ENCODE data around the gene TEX22.

TEX22 gene

DNA sequence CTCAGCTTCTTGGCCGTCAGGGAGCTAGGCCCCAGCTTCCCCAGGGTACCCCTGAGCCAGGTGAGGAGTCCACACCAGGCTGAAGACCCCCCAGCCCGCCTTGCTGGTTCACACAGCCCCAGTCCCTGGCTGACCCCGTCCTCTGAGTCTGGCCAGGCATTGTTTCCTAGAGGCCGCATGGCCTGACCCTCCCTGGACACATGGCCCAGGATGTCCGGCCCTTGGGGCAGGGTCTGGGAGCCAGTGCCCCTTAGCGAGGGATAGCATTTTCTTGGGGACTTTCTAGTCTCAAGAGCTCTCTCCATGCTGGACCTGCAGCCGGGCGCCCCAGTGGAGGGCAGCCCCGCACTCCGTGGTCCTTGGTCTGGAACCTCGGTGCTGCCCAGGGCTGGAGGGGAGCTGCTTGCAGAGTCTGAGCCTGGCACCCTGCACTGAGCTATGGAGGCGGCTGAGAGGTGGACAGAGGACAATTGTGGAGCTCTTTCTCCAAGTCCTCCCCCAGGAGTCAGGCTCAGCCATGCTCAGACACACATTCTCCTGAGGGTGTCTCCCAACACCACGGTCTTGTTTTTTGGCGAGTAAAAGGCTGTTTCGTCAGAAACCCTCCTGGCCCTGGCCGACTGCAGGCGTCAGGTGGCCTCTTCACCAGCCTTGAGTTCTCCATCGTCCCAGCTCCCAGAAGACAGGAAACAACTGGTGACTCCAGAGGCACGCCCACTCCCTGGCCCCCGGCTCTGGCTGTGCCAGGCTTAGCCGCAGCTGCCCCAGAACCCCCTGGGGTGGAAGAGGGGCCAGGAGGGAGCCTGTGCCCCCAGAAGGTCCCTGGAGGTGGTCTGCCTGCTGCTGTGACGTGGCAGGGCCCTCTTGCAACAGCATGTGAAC, 58.6 kb downstream of the TEX22 start:
- H3K27ac Mint-ChIP-seq, result no peak overlapping the region
- peaks cover 17% of the 10 kb centered on the region for H3K4me1 Mint-ChIP-seq
- DNase-seq, result no peak
- no peaks in the 10 kb centered on the region for H3K9me3 Mint-ChIP-seq
- no peak for ATAC-seq
- H3K27me3 Mint-ChIP-seq, result no peaks in the 10 kb centered on the region
- H3K4me3 Mint-ChIP-seq, result no peak overlapping the region

GRCh38 chr14:105458010-105458409, 59.7 kb downstream of the TEX22 start:
- ATAC-seq, result peak; percentile 14

DNA sequence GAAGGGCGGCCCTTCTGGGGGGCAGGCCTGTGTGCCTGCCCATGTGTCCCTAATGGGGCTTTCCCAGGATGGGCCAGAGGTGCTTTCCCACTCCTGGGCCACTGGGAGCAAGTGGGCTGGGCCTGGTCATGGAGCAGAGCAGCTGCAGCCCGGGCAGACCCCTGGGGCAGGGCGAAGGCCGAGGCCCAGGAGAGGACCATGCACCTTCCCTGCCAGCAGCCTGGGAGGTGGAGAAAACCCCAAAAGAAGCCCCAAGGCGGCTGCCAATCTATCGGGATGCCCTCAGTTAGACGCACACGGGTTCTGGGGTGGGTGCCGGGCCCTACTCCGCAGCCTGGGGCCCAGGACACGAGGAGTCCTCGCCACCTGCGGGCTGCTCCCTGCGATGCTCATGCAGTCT, 60.2 kb downstream of the TEX22 start:
- Mint-ChIP-seq H3K4me1 (peaks cover 6% of the 10 kb centered on the region), H3K4me3 (no peak overlapping the region), H3K27ac (no peak overlapping the region), H3K27me3 (no peaks in the 10 kb centered on the region), H3K9me3 (no peaks in the 10 kb centered on the region)
- ATAC-seq (no peak), DNase-seq (no peak)

More at GRCh38 chr14:105458010-105458409, 59.7 kb downstream of the TEX22 start:
- no peak overlapping the region for H3K27ac Mint-ChIP-seq
- DNase-seq, result no peak
- peaks cover 10% of the 10 kb centered on the region for H3K4me1 Mint-ChIP-seq
- H3K4me3 Mint-ChIP-seq, result no peak overlapping the region
- H3K27me3 Mint-ChIP-seq, result no peaks in the 10 kb centered on the region
- no peaks in the 10 kb centered on the region for H3K9me3 Mint-ChIP-seq

DNA sequence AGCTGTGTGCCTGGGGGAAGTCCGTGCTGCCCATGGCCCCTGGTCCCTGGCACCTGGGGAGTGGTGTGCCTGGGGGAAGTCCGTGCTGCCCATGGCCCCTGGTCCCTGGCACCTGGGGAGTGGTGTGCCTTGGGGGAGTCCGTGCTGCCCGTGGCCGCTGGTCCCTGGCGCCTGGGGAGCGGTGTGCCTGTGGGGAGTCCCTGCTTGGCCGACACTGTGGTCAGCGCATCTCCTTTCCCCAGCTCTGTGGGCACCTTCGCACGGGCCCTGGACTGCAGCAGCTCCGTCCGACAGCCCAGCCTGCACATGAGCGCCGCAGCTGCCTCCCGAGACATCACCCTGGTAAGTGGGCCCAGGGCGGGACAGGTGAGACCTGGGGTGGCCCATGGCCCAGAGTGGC, 61.8 kb downstream of the TEX22 start:
- Mint-ChIP-seq H3K27ac (no peak overlapping the region), H3K4me1 (no peaks in the 10 kb centered on the region), H3K27me3 (no peaks in the 10 kb centered on the region), H3K4me3 (no peak overlapping the region), H3K9me3 (no peaks in the 10 kb centered on the region)
- no peak for DNase-seq
- no peak for ATAC-seq

- Mint-ChIP-seq H3K4me3 (no peak overlapping the region), H3K4me1 (no peaks in the 10 kb centered on the region), H3K27ac (no peak overlapping the region), H3K27me3 (no peaks in the 10 kb centered on the region), H3K9me3 (no peaks in the 10 kb centered on the region)
- DNase-seq, result no peak
- ATAC-seq, result no peak
These were observed 62.3 kb downstream of the TEX22 start for GRCh38 chr14:105460616-105461015.

GRCh38 chr14:105461903-105462302, 63.6 kb downstream of the TEX22 start:
- no peaks in the 10 kb centered on the region for H3K9me3 Mint-ChIP-seq
- H3K4me3 Mint-ChIP-seq, result no peak overlapping the region
- H3K4me1 Mint-ChIP-seq, result no peaks in the 10 kb centered on the region
- no peak for DNase-seq
- H3K27ac Mint-ChIP-seq, result no peak overlapping the region
- no peaks in the 10 kb centered on the region for H3K27me3 Mint-ChIP-seq
- ATAC-seq, result no peak

Data from stimulated activated naive CD8-positive, alpha-beta T cell treated with anti-CD3 and anti-CD28 coated beads, Interleukin-15, amount 100 ng/mL, for 72 hours (primary cell).